ENCODE data around the gene CYB561. TPM values are rescaled to one million over a fixed set of nuclear protein-coding genes. Genes with fewer than 3 reads are reported as not detected.

The CYB561 gene
- total RNA-seq, 1 donor from 2014 or later = 2.9 TPM

- no peak for DNase-seq (ENCODE audit: low read depth)
These were observed 6.2 kb upstream of the CYB561 start for GRCh38 chr17:63452046-63452961.

GRCh38 chr17:63451150-63451549, 5.0 kb upstream of the CYB561 start:
- DNase-seq (ENCODE audit: low read depth) = no peak

- no peak for DNase-seq (ENCODE audit: low read depth)
These were observed 4.4 kb upstream of the CYB561 start for GRCh38 chr17:63450551-63450950.

- DNase-seq (ENCODE audit: low read depth) = no peak
These were observed 2.5 kb upstream of the CYB561 start for GRCh38 chr17:63448655-63449054.

GRCh38 chr17:63447471-63448009, 1.4 kb upstream of the CYB561 start:
- DNase-seq (ENCODE audit: low read depth) = no peak

GRCh38 chr17:63446753-63447470, 806 bp upstream of the CYB561 start:
- DNase-seq (ENCODE audit: low read depth) = no peak

- no peak for DNase-seq (ENCODE audit: low read depth)
These were observed 544 bp downstream of the CYB561 start for GRCh38 chr17:63445571-63445953.

GRCh38 chr17:63445065-63445464, 1.0 kb downstream of the CYB561 start:
- no peak for DNase-seq (ENCODE audit: low read depth)

- DNase-seq (ENCODE audit: low read depth) = no peak
These were observed 1.6 kb downstream of the CYB561 start for GRCh38 chr17:63444457-63444856.

GRCh38 chr17:63443053-63443452, 3.1 kb downstream of the CYB561 start:
- DNase-seq (ENCODE audit: low read depth) = no peak

GRCh38 chr17:63442549-63443035, 3.5 kb downstream of the CYB561 start:
- no peak for DNase-seq (ENCODE audit: low read depth)

- no peak for DNase-seq (ENCODE audit: low read depth)
These were observed 4.0 kb downstream of the CYB561 start for GRCh38 chr17:63442074-63442473.

GRCh38 chr17:63441654-63442053, 4.5 kb downstream of the CYB561 start:
- no peak for DNase-seq (ENCODE audit: low read depth)

GRCh38 chr17:63440770-63441335, 5.3 kb downstream of the CYB561 start:
- DNase-seq (ENCODE audit: low read depth) = no peak

GRCh38 chr17:63440127-63440769, 5.9 kb downstream of the CYB561 start:
- no peak for DNase-seq (ENCODE audit: low read depth)

- DNase-seq (ENCODE audit: low read depth) = peak; percentile 45
These were observed 6.4 kb downstream of the CYB561 start for GRCh38 chr17:63439687-63440086.

- DNase-seq (ENCODE audit: low read depth) = no peak
These were observed 7.7 kb downstream of the CYB561 start for GRCh38 chr17:63438092-63439051.

- no peak for DNase-seq (ENCODE audit: low read depth)
These were observed 8.6 kb downstream of the CYB561 start for GRCh38 chr17:63437287-63438091.

- DNase-seq (ENCODE audit: low read depth) = no peak
These were observed 9.5 kb downstream of the CYB561 start for GRCh38 chr17:63436523-63437110.

All from myocyte (in vitro differentiated cells).